LNCAP (cell line): ENCODE data around the gene DGKQ.

Experiments used
- CTCF ChIP-seq: fragments of 450-650 bp; IDR thresholded peaks from 2 replicates; pipeline ENCODE4 v1.5.1; 2017; ENCODE audit warnings: mild to moderate bottlenecking

The DGKQ gene

GRCh38 chr4:968621-969394 is 4.6 kb downstream of the DGKQ start:
- no peak for TF ChIP-seq CTCF

GRCh38 chr4:968221-968620 is 5.1 kb downstream of the DGKQ start:
- no peak for TF ChIP-seq CTCF

- TF ChIP-seq CTCF, result no peak
Observed at GRCh38 chr4:967113-968104, 6.0 kb downstream of the DGKQ start.

GRCh38 chr4:966266-967112 is 6.9 kb downstream of the DGKQ start:
- no peak for TF ChIP-seq CTCF

- TF ChIP-seq CTCF, result no peak
Observed at GRCh38 chr4:965766-966134, 7.6 kb downstream of the DGKQ start.

- no peak for TF ChIP-seq CTCF
Observed at GRCh38 chr4:965048-965765, 8.2 kb downstream of the DGKQ start.
